Measurements from ENCODE around the gene SLC36A3. TPM values are rescaled to one million over a fixed set of nuclear protein-coding genes. Genes with fewer than 3 reads are reported as not detected.

The SLC36A3 gene
- total and polyA plus RNA-seq, 2 of the 8 experiments (the other 6 are each of a cell fraction or from before 2014, with no cell fraction given): not detected

DNA sequence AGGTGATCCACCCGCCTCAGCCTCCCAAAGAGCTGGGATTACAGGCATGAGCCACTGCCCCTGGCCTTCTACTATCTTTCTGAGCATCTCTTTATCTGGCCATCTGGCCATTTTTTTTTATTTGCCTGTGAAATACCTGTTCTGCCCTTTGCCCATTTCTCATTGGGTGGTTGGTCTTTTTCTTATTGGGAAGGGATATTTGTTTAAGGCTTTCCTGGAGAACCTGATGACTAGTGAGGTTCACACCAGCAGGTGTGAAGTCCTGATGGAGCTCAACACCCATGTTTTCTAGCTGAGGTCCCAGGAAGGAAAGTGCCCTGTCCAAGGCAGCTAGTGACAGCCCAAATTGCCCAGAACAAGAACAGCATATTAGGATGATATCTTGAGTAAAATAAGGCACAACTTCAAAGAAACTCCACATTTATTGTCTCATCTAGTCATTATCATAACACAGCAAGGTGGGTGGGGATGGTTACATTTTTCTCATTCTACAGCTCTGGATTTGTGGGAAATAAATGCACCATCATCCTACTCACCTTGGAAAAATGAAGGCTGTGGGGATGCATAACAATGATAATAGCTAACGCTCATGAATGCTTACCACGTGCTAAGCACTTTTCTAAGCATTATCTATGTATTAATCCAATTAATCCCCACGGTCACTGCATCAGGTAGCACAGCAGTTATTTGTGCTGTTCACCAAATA is 20.3 kb downstream of the SLC36A3 start:
- Histone ChIP-seq H3K27ac (ENCODE audit: low read depth, low read length) (no peak overlapping the region), H3K14ac (ENCODE audit: insufficient read length) (no peak overlapping the region), H2AFZ (ENCODE audit: low read length) (no peak overlapping the region), H3K9me3 (ENCODE audit: insufficient read depth in 2 of 2, low read depth in 1 of 2, low read length in 1 of 2) (no peaks in the 10 kb centered on the region), H3K18ac (ENCODE audit: extremely low read depth, low read length) (no peak overlapping the region), H3K79me1 (ENCODE audit: low read depth, low read length) (no peaks in the 10 kb centered on the region), H4K8ac (ENCODE audit: extremely low read depth, insufficient read depth, low read length) (no peak overlapping the region), H2BK5ac (ENCODE audit: low read depth, low read length) (no peak overlapping the region), H3K56ac (replicated peaks; ENCODE audit: insufficient read length, low read depth, low read length) (no peak overlapping the region), H3K4me3 (ENCODE audit: extremely low read depth in 1 of 4, insufficient read depth in 2 of 4, low read depth in 3 of 4, low read length in 4 of 4) (no peak overlapping the region), H3K79me2 (ENCODE audit: control insufficient read depth in 1 of 2, insufficient read depth in 2 of 2, low read length in 2 of 2) (no peaks in the 10 kb centered on the region), H3K23me2 (ENCODE audit: low read depth, low read length) (no peaks in the 10 kb centered on the region), H3K36me3 (ENCODE audit: control insufficient read depth in 2 of 4, insufficient read depth in 4 of 4, low read length in 3 of 4) (no peaks in the 10 kb centered on the region), H4K20me1 (replicated peaks in 1 of 2; ENCODE audit: control insufficient read depth in 1 of 2, insufficient read depth in 2 of 2, low read length in 2 of 2) (no peaks in the 10 kb centered on the region), H3K27me3 (replicated peaks in 1 of 4; ENCODE audit: control insufficient read depth in 3 of 4, extremely low read depth in 1 of 4, insufficient read depth in 3 of 4, low read length in 3 of 4) (no peaks in the 10 kb centered on the region), H2AK5ac (ENCODE audit: low read depth, low read length) (no peak overlapping the region), H3K4me2 (ENCODE audit: insufficient read depth in 1 of 2, low read depth in 2 of 2, low read length in 2 of 2) (no peak overlapping the region), H2BK20ac (ENCODE audit: low read length) (no peak overlapping the region), H2BK120ac (replicated peaks; ENCODE audit: low read depth, low read length) (no peak overlapping the region), H4K5ac (ENCODE audit: insufficient read length, low read depth, low read length) (no peak overlapping the region), H2BK15ac (ENCODE audit: low read length) (no peak overlapping the region), H2BK12ac (ENCODE audit: low read depth, low read length) (no peak overlapping the region), H3K23ac (ENCODE audit: insufficient read length) (no peak overlapping the region), H3K4me1 (replicated peaks in 1 of 4; ENCODE audit: control insufficient read depth in 3 of 4, insufficient read depth in 4 of 4, low read length in 3 of 4) (peaks cover 0 to 6% (median 3%) of the 10 kb centered on the region in 4 experiments; a peak in 2 of 7 replicates), H3K4ac (replicated peaks; ENCODE audit: insufficient read length, low read depth, low read length) (no peak overlapping the region), H3K9ac (replicated peaks in 1 of 4; ENCODE audit: extremely low read depth in 1 of 4, low read depth in 3 of 4, low read length in 3 of 4) (no peak overlapping the region), H4K91ac (replicated peaks; ENCODE audit: insufficient read length, low read length) (no peak overlapping the region)
- ChIA-PET POLR2A (ENCODE audit: partially characterized antibody) (no interaction called here), CTCF (ENCODE audit: partially characterized antibody) (interaction anchor here (0.6 to 6.1 kb wide), 20 partner anchors 9 to 240 kb away, joined by 3 to 45 read pairs (median 4); no protein-coding TSS in a partner anchor)
- no peak for FAIRE-seq
- WGBS, 2 experiments (ENCODE audit: extremely low coverage in 1 of 2, insufficient coverage in 1 of 2, insufficient read length in 1 of 2, insufficient replicate concordance in 2 of 2, low coverage in 1 of 2, low lambda C conversion rate in 2 of 2, missing lambda C conversion rate in 1 of 2): 92% methylated on average over 4 of the region's 4 CpGs; no CpG with 5 or more reads in 1 of the 2 experiments
- peak in 1 of 2 experiments; percentile 13 for DNase-seq (ENCODE audit: low read depth in 1 of 2, low spot score in 2 of 2)
- TF ChIP-seq POLR2A (IDR thresholded peaks at IDR 0.05; ENCODE audit: control extremely low read depth in 1 of 2, low read depth in 2 of 2, low read length in 2 of 2) (no peak), TAF7 (optimal IDR thresholded peaks at IDR 0.05; ENCODE audit: borderline replicate concordance, low read depth, low read length) (no peak), BACH1 (IDR thresholded peaks at IDR 0.05; ENCODE audit: low read length) (no peak), FOSL1 (IDR thresholded peaks at IDR 0.05; ENCODE audit: insufficient read depth, low read depth, low read length) (no peak), SRF (IDR thresholded peaks at IDR 0.05; ENCODE audit: low read depth, low read length) (no peak), HDAC6 (IDR thresholded peaks at IDR 0.05; ENCODE audit: low read depth, low read length) (no peak), RNF2 (IDR thresholded peaks at IDR 0.05; ENCODE audit: borderline replicate concordance, low read depth, low read length, missing control alignments, poor library complexity, severe bottlenecking) (no peak), POU5F1 (IDR thresholded peaks at IDR 0.05; ENCODE audit: low read depth, low read length) (no peak), KDM1A (IDR thresholded peaks at IDR 0.05; ENCODE audit: borderline replicate concordance, low read length) (no peak), POLR2AphosphoS5 (IDR thresholded peaks at IDR 0.05; ENCODE audit: low read depth, low read length) (no peak), BRCA1 (IDR thresholded peaks at IDR 0.05; ENCODE audit: low read depth, low read length) (no peak), TEAD4 (IDR thresholded peaks at IDR 0.05; ENCODE audit: low read depth, low read length) (no peak), JUND (IDR thresholded peaks at IDR 0.05; ENCODE audit: low read length) (no peak), GABPA (IDR thresholded peaks at IDR 0.05; ENCODE audit: borderline replicate concordance, insufficient read depth, low read length) (no peak)

All from H1 (cell line).